Astrocyte (in vitro differentiated cells and primary cell): ENCODE data around the gene THADA. TPM values are rescaled to one million over a fixed set of nuclear protein-coding genes. Genes with fewer than 3 reads are reported as not detected.

ENCODE experiments used
- DNase-seq: peaks from one replicate; pipeline ENCODE4 v3.0.0-alpha.2; 2010; ENCODE audit warnings: low read depth
- FAIRE-seq: peaks from 2 replicates; lab custom pipeline; 2011; peaks lifted over from hg19 to GRCh38; lab: Jason Lieb, UNC
- H2AFZ ChIP-seq: 2 replicates; pipeline ENCODE4 v1.6.0; 2012; ENCODE audit warnings: low read depth, low read length, inconsistent platforms
- H3K27ac ChIP-seq: 2 replicates; pipeline ENCODE4 v1.5.1; 2011; ENCODE audit warnings: low read depth, low read length, inconsistent platforms
- H3K27me3 ChIP-seq: 2 replicates; pipeline ENCODE4 v1.6.0; 2011; ENCODE audit warnings: low read length, inconsistent platforms; ENCODE audit not compliant: insufficient read depth
- H3K36me3 ChIP-seq: 2 replicates; pipeline ENCODE4 v1.5.1; 2011; ENCODE audit warnings: low read length, inconsistent platforms; ENCODE audit not compliant: insufficient read depth
- H3K4me1 ChIP-seq: 2 replicates; pipeline ENCODE4 v1.5.1; 2011; ENCODE audit warnings: low read length, inconsistent platforms; ENCODE audit not compliant: insufficient read depth
- H3K4me2 ChIP-seq: 2 replicates; pipeline ENCODE4 v1.6.0; 2012; ENCODE audit warnings: low read length, inconsistent platforms
- H3K4me3 ChIP-seq: 2 replicates; pipeline ENCODE4 v1.5.1; 2011; ENCODE audit warnings: low read depth, mild to moderate bottlenecking, low read length, inconsistent platforms; ENCODE audit not compliant: insufficient read depth
- H3K79me2 ChIP-seq: 2 replicates; pipeline ENCODE4 v1.6.0; 2012; ENCODE audit warnings: mild to moderate bottlenecking, low read length, inconsistent platforms; ENCODE audit not compliant: insufficient read depth
- H3K9ac ChIP-seq: 2 replicates; pipeline ENCODE4 v1.6.0; 2012; ENCODE audit warnings: mild to moderate bottlenecking, low read length, inconsistent platforms
- H3K9me3 ChIP-seq: 2 replicates; pipeline ENCODE4 v1.5.1; 2012; ENCODE audit warnings: low read depth, mild to moderate bottlenecking, low read length, inconsistent platforms; ENCODE audit not compliant: insufficient read depth
- H4K20me1 ChIP-seq: 2 replicates; pipeline ENCODE4 v1.6.0; 2012; ENCODE audit warnings: low read length, inconsistent platforms; ENCODE audit not compliant: insufficient read depth
- H3K27ac Mint-ChIP-seq: one replicate; pipeline ENCODE4 v1.8.0; 2021; ENCODE audit warnings: mild to moderate bottlenecking, mixed read lengths; ENCODE audit not compliant: unreplicated experiment
- H3K27me3 Mint-ChIP-seq: one replicate; pipeline ENCODE4 v1.8.0; 2021; ENCODE audit warnings: low read depth, mixed read lengths; ENCODE audit not compliant: unreplicated experiment
- H3K36me3 Mint-ChIP-seq: one replicate; pipeline ENCODE4 v1.8.0; 2021; ENCODE audit warnings: low read depth, mixed read lengths; ENCODE audit not compliant: unreplicated experiment
- H3K4me1 Mint-ChIP-seq: one replicate; pipeline ENCODE4 v1.8.0; 2021; ENCODE audit warnings: low read depth, mixed read lengths; ENCODE audit not compliant: unreplicated experiment
- H3K4me3 Mint-ChIP-seq: one replicate; pipeline ENCODE4 v1.8.0; 2021; ENCODE audit warnings: mild to moderate bottlenecking, moderate library complexity, mixed read lengths; ENCODE audit not compliant: unreplicated experiment
- H3K9me3 Mint-ChIP-seq: one replicate; pipeline ENCODE4 v1.8.0; 2021; ENCODE audit warnings: mild to moderate bottlenecking, mixed read lengths; ENCODE audit not compliant: unreplicated experiment
- CTCF ChIP-seq: IDR thresholded peaks from 2 replicates; pipeline ENCODE4 v1.5.1; 2011; ENCODE audit warnings: low read depth, mild to moderate bottlenecking, inconsistent platforms, low read length, moderate library complexity; ENCODE audit not compliant: insufficient read depth
- EZH2 ChIP-seq: IDR thresholded peaks from 2 replicates; pipeline ENCODE4 v1.6.1; 2012; ENCODE audit warnings: mild to moderate bottlenecking, low read length, inconsistent platforms; ENCODE audit not compliant: insufficient read depth
- total RNA-seq: library from RNA; stranded (reverse); gene quantifications from 2 replicates; pipeline ENCODE4 v1.2.1, GENCODE V29; 2021

The THADA gene
- total RNA-seq, 1 donor from 2014 or later = 16.2 TPM

GRCh38 chr2:43399515-43400264 is 196.1 kb downstream of the THADA start:
- Histone ChIP-seq H3K27ac (no peak overlapping the region), H3K4me2 (peak overlapping the region; percentile 12), H3K79me2 (no peaks in the 10 kb centered on the region), H2AFZ (no peak overlapping the region), H3K4me1 (peaks cover 9% of the 10 kb centered on the region), H4K20me1 (no peaks in the 10 kb centered on the region), H3K9ac (no peak overlapping the region), H3K36me3 (no peaks in the 10 kb centered on the region), H3K4me3 (no peak overlapping the region), H3K27me3 (no peaks in the 10 kb centered on the region), H3K9me3 (no peaks in the 10 kb centered on the region)
- Mint-ChIP-seq H3K9me3 (no peaks in the 10 kb centered on the region), H3K4me1 (peaks cover 6% of the 10 kb centered on the region), H3K27me3 (no peaks in the 10 kb centered on the region), H3K36me3 (peaks cover 9% of the 10 kb centered on the region), H3K4me3 (no peak overlapping the region), H3K27ac (no peak overlapping the region)
- FAIRE-seq (no peak), DNase-seq (peak; percentile 86)
- TF ChIP-seq CTCF (no peak), EZH2 (no peak)

GRCh38 chr2:43399098-43399497 is 196.7 kb downstream of the THADA start:
- H3K9me3 ChIP-seq = no peaks in the 10 kb centered on the region
- no peaks in the 10 kb centered on the region for H3K36me3 ChIP-seq
- H3K4me2 ChIP-seq = no peak overlapping the region
- TF ChIP-seq EZH2 (no peak), CTCF (no peak)
- no peaks in the 10 kb centered on the region for H3K79me2 ChIP-seq
- no peak overlapping the region for H3K27ac Mint-ChIP-seq
- H3K27me3 ChIP-seq = no peaks in the 10 kb centered on the region
- no peak for DNase-seq
- no peak for FAIRE-seq
- no peaks in the 10 kb centered on the region for H3K27me3 Mint-ChIP-seq
- H3K27ac ChIP-seq = no peak overlapping the region
- no peaks in the 10 kb centered on the region for H4K20me1 ChIP-seq
- no peak overlapping the region for H3K4me3 Mint-ChIP-seq
- H2AFZ ChIP-seq = no peak overlapping the region
- peaks cover 6% of the 10 kb centered on the region for H3K4me1 Mint-ChIP-seq
- no peak overlapping the region for H3K9ac ChIP-seq
- no peaks in the 10 kb centered on the region for H3K9me3 Mint-ChIP-seq
- H3K36me3 Mint-ChIP-seq = peaks cover 13% of the 10 kb centered on the region
- peaks cover 9% of the 10 kb centered on the region for H3K4me1 ChIP-seq
- no peak overlapping the region for H3K4me3 ChIP-seq

DNA sequence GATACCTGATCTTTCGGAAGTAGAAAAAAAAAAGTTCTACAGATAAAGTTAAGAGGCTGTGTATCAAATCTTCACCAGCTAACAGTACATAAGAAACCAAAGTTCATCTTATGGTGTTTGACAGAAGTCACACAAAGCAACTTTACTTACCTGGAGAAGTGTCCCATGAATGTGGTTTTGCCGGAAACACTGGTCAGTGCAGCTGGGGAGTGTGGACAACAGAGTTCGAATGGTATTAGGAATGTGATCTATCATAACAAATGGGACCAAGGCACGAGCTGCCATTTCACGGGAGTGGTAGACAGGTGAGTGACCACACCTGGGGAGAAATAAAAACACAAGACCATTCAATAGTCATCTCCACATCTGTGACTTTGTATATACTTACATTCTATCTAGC is 198.0 kb downstream of the THADA start:
- Histone ChIP-seq H3K36me3 (no peaks in the 10 kb centered on the region), H3K4me1 (peaks cover 9% of the 10 kb centered on the region), H3K27ac (no peak overlapping the region), H3K27me3 (no peaks in the 10 kb centered on the region), H4K20me1 (no peaks in the 10 kb centered on the region), H2AFZ (no peak overlapping the region), H3K9ac (no peak overlapping the region), H3K9me3 (no peaks in the 10 kb centered on the region), H3K79me2 (no peaks in the 10 kb centered on the region), H3K4me2 (no peak overlapping the region), H3K4me3 (no peak overlapping the region)
- FAIRE-seq = no peak
- Mint-ChIP-seq H3K36me3 (peaks cover 13% of the 10 kb centered on the region), H3K4me1 (peaks cover 6% of the 10 kb centered on the region), H3K27me3 (no peaks in the 10 kb centered on the region), H3K9me3 (no peaks in the 10 kb centered on the region), H3K27ac (no peak overlapping the region), H3K4me3 (no peak overlapping the region)
- no peak for DNase-seq
- no peak for TF ChIP-seq CTCF
